ENCODE measurements around the gene SNORC. TPM values are rescaled to one million over a fixed set of nuclear protein-coding genes. Genes with fewer than 3 reads are reported as not detected.
"Not testable (repeated sequence)": the region's sequence is repeated elsewhere in the genome, so short reads cannot be mapped to it uniquely, and the experiment has no call there.

The SNORC gene
- total and polyA plus RNA-seq, 10 of the 15 experiments (the other 5 are each of a cell fraction or from before 2014, with no cell fraction given) = 0.04 to 0.74 (median 0.45) TPM; not detected in 4

DNA sequence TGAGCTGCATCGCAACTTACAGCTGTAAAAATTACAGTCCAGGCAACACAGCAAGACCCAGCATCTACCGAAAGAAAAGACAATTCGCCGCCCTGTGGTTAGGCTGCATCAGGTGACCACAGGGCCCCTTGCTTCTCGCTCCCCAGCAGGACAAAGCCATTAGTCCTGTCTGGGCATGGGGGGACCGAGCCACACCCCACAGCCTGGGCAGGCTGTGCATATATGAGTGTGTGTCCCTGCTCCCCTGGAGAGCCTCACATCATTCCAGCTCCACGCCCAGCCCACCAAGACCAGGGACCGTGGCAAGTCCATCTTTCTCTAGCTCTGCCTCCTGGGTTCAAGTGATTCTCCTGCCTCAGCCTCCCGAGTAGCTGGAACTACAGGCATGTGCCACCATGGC is 33.9 kb downstream of the SNORC start (continued):
- TF ChIP-seq ZNF217 (IDR thresholded peaks at IDR 0.05) (no peak), HDAC2 (IDR thresholded peaks at IDR 0.05) (no peak), SREBF1 (IDR thresholded peaks at IDR 0.05; ENCODE audit: low read length) (no peak), GATAD2B (conservative IDR thresholded peaks at IDR 0.05; ENCODE audit: low read depth) (no peak), CBX5 (IDR thresholded peaks at IDR 0.05; ENCODE audit: low read depth) (no peak), RCOR1 (conservative IDR thresholded peaks at IDR 0.05; ENCODE audit: low read depth, low read length) (no peak)
- TF ChIP-seq, protein P1, sequence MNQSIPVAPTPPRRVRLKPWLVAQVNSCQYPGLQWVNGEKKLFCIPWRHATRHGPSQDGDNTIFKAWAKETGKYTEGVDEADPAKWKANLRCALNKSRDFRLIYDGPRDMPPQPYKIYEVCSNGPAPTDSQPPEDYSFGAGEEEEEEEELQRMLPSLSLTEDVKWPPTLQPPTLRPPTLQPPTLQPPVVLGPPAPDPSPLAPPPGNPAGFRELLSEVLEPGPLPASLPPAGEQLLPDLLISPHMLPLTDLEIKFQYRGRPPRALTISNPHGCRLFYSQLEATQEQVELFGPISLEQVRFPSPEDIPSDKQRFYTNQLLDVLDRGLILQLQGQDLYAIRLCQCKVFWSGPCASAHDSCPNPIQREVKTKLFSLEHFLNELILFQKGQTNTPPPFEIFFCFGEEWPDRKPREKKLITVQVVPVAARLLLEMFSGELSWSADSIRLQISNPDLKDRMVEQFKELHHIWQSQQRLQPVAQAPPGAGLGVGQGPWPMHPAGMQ (IDR thresholded peaks at IDR 0.05; ENCODE audit: borderline replicate concordance) = no peak

DNA sequence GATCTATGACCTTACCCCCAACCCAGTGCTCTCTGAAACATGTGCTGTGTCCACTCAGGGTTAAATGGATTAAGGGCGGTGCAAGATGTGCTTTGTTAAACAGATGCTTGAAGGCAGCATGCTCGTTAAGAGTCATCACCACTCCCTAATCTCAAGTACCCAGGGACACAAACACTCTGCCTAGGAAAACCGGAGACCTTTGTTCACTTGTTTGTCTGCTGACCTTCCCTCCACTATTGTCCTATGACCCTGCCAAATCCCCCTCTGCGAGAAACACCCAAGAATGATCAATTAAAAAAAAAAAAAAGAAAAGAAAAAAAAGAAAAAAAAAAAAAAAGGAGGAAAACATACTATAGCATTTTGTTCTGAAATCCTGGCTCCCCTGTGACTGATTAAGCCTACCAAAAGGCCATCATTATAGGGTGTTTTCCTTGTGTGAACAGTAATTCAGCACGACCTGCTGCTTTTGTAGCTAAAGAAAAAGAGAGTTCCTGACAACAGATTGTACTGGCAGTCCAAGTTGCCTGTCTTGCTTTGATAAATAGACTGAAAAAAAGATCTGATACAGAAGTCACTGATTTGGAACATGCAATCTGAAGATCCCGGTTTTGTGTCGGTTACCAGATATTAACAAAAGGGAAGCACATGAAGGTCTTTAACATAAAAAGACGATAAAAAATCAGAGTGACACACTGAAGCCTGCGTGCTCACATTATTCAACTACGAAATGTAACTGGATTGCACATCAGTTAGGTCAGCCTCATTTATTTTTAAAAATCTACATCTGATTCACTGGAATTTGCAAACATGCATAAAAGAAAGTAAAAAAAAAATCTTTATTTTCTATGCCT is 37.0 kb downstream of the SNORC start:
- H3K36me3 ChIP-seq (ENCODE audit: control insufficient read depth in 2 of 2, insufficient read depth in 2 of 2, low read length in 1 of 2); H3K4me2 ChIP-seq (ENCODE audit: control insufficient read depth, insufficient read depth); H4K20me1 ChIP-seq (ENCODE audit: control insufficient read depth, insufficient read depth); BruUV-seq (replicated peaks); H3K79me2 ChIP-seq (ENCODE audit: control insufficient read depth, insufficient read depth, low read length); H3K9me3 ChIP-seq (replicated peaks; ENCODE audit: control insufficient read depth, insufficient read depth, low read length); H3K27ac ChIP-seq (ENCODE audit: control insufficient read depth, insufficient read depth); RAD21 ChIA-PET (ENCODE audit: unreplicated experiment); FAIRE-seq; CTCF ChIA-PET; DNase-seq (ENCODE audit: low read depth, low spot score); H3K4me3 ChIP-seq; POLR2A ChIA-PET; in situ Hi-C loops (cut with MboI); H3K4me1 ChIP-seq (ENCODE audit: control insufficient read depth, insufficient read depth, low read length); SMC1A ChIA-PET (ENCODE audit: uncharacterized antibody, unreplicated experiment); ATAC-seq; intact Hi-C loops (cut with micrococcal nuclease; ENCODE audit: unreplicated experiment); H3K9ac ChIP-seq (ENCODE audit: control insufficient read depth, insufficient read depth, low read length); H3K27me3 ChIP-seq (replicated peaks in 1 of 2; ENCODE audit: control insufficient read depth in 2 of 2, insufficient read depth in 2 of 2, low read length in 1 of 2); H2AFZ ChIP-seq (ENCODE audit: control insufficient read depth, low read depth, low read length): not testable (repeated sequence)
- whole genome bisulfite sequencing (ENCODE audit: insufficient coverage, insufficient replicate concordance, low lambda C conversion rate, missing lambda C conversion rate) = 65% methylated on average over 6 of the region's 10 CpGs

DNA sequence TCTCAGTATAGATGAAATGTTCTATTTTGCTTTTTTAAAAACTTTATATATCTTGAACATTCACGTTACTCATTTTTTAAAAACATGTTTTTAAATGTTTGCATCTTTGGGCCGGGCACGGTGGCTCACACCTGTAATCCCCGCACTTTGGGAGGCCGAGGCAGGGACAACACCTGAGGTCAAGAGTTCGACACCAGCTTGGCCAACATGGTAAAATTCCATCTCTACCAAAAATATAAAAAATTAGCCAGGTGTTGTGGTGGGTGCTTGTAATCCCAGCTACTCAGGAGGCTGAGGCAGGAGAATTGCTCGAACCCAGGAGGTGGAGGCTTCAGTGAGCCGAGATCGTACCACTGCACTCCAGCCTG is 37.6 kb downstream of the SNORC start:
- H3K79me2 ChIP-seq (ENCODE audit: control insufficient read depth, insufficient read depth, low read length); H3K4me3 ChIP-seq; BruUV-seq (replicated peaks); in situ Hi-C loops (cut with MboI); H3K36me3 ChIP-seq (ENCODE audit: control insufficient read depth in 2 of 2, insufficient read depth in 2 of 2, low read length in 1 of 2); H2AFZ ChIP-seq (ENCODE audit: control insufficient read depth, low read depth, low read length); H3K9ac ChIP-seq (ENCODE audit: control insufficient read depth, insufficient read depth, low read length); SMC1A ChIA-PET (ENCODE audit: uncharacterized antibody, unreplicated experiment); POLR2A ChIA-PET; H4K20me1 ChIP-seq (ENCODE audit: control insufficient read depth, insufficient read depth); H3K4me2 ChIP-seq (ENCODE audit: control insufficient read depth, insufficient read depth); RAD21 ChIA-PET (ENCODE audit: unreplicated experiment); CTCF ChIA-PET; H3K9me3 ChIP-seq (replicated peaks; ENCODE audit: control insufficient read depth, insufficient read depth, low read length); FAIRE-seq; intact Hi-C loops (cut with micrococcal nuclease; ENCODE audit: unreplicated experiment); H3K27me3 ChIP-seq (replicated peaks in 1 of 2; ENCODE audit: control insufficient read depth in 2 of 2, insufficient read depth in 2 of 2, low read length in 1 of 2); H3K27ac ChIP-seq (ENCODE audit: control insufficient read depth, insufficient read depth); DNase-seq (ENCODE audit: low read depth, low spot score); H3K4me1 ChIP-seq (ENCODE audit: control insufficient read depth, insufficient read depth, low read length); ATAC-seq: not testable (repeated sequence)
- WGBS (ENCODE audit: insufficient coverage, insufficient replicate concordance, low lambda C conversion rate, missing lambda C conversion rate) = 59% methylated on average over 9 of the region's 9 CpGs

Measured in GM12878 (cell line).